Natural killer cell (primary cell): ENCODE data around the gene BMERB1. TPM values are rescaled to one million over a fixed set of nuclear protein-coding genes. Genes with fewer than 3 reads are reported as not detected.
A peak's percentile ranks its signal among the peaks of the same experiment; 100 is the strongest.

ENCODE experiments used
- ATAC-seq, 3 donors: fragments of 150-1000 bp in 2 of 3; fragments of 200-7000 bp in 1 of 3; cut with Tn5 transposase; 1 replicate in 1 of 3; 2 replicates in 2 of 3; pipeline ENCODE4 v1.10.0; 2021; ENCODE audit warnings: mild to moderate bottlenecking in 2 of 3, moderate library complexity in 2 of 3
- DNase-seq, 2 donors: peaks; one replicate each; pipeline versions ENCODE4 v3.0.0 to v3.0.0-alpha.2; 2013 to 2021; ENCODE audit warnings: mixed read lengths in 1 of 2
- H3K27ac ChIP-seq: one replicate; pipeline ENCODE4 v1.5.1; 2013; ENCODE audit warnings: mild to moderate bottlenecking, low read length
- H3K27me3 ChIP-seq: one replicate; pipeline ENCODE4 v1.6.1; 2013; ENCODE audit warnings: low read length; ENCODE audit not compliant: control insufficient read depth, insufficient read depth
- H3K36me3 ChIP-seq: one replicate; pipeline ENCODE4 v1.6.1; 2013; ENCODE audit warnings: low read length; ENCODE audit not compliant: control insufficient read depth, insufficient read depth
- H3K4me1 ChIP-seq: one replicate; pipeline ENCODE4 v1.6.1; 2013; ENCODE audit warnings: low read length; ENCODE audit not compliant: control insufficient read depth, insufficient read depth
- H3K4me3 ChIP-seq: one replicate; pipeline ENCODE4 v1.5.1; 2013; ENCODE audit warnings: low read length
- H3K9me3 ChIP-seq: one replicate; pipeline ENCODE4 v1.6.1; 2013; ENCODE audit warnings: low read length; ENCODE audit not compliant: control insufficient read depth, insufficient read depth
- H3K27ac Mint-ChIP-seq, 2 donors: one replicate each; pipeline ENCODE4 v1.8.0; 2022; ENCODE audit warnings: mild to moderate bottlenecking in 2 of 2, mixed read lengths in 2 of 2, moderate library complexity in 1 of 2
- H3K27me3 Mint-ChIP-seq, 2 donors: one replicate each; pipeline ENCODE4 v1.8.0; 2022; ENCODE audit warnings: low read depth in 2 of 2, mixed read lengths in 2 of 2
- H3K36me3 Mint-ChIP-seq: one replicate; pipeline ENCODE4 v1.8.0; 2022; ENCODE audit warnings: mixed read lengths
- H3K4me1 Mint-ChIP-seq, 2 donors: one replicate each; pipeline ENCODE4 v1.8.0; 2022; ENCODE audit warnings: mixed read lengths in 2 of 2
- H3K4me3 Mint-ChIP-seq: one replicate; pipeline ENCODE4 v1.8.0; 2022; ENCODE audit warnings: mild to moderate bottlenecking, moderate library complexity, mixed read lengths
- H3K9me3 Mint-ChIP-seq, 2 donors: one replicate each; pipeline ENCODE4 v1.8.0; 2022; ENCODE audit warnings: mixed read lengths in 2 of 2
- WGBS: methylation state at CpG from one replicate; pipeline ENCODE4 v1.1.7; 2013; ENCODE audit warnings: missing lambda C conversion rate; ENCODE audit not compliant: insufficient coverage; 5-methylcytosine and 5-hydroxymethylcytosine counted together
- intact Hi-C: fragments of 100-400 bp; cut with micrococcal nuclease; formaldehyde crosslinking; loops from one replicate; pipeline ENCODE4 v1.14.2; 2022
- total RNA-seq, 4 donors: library from RNA; stranded (reverse); fragments of 120-200 nt in 1 of 4; gene quantifications; one replicate each; pipeline versions ENCODE4 v1.2.3 to v1.2.4, GENCODE V29; 2013 to 2022
- TF ChIP-seq, protein P1 (sequence below): fragments of 200-600 bp; IDR thresholded peaks from one replicate; pipeline ENCODE4 v1.8.0; 2022; ENCODE audit warnings: antibody characterized with exemption

BMERB1 gene
- total RNA-seq, 3 donors from 2014 or later (not counting 1 experiment from before 2014, with no cell fraction given): 3.7 to 6.7 (median 4.5) TPM

DNA sequence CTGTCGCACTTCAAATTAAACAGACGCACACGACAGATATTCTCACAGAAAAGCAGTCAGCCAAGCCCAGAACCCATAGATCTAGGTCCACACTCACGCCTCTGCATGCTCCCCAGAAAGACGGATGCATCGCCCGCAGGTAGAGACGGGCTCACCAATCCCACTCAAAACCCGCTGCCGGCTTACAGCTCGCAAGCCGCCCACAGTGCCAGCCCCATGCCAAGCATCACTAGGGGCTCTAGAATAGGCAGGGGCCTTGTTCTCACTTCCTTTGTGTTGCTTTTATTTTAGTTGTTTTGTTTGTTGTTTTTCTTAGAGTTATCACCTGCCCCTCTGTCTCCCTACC is 336 bp upstream of the BMERB1 start:
- intact Hi-C loops: no loop called here
- H3K27me3 Mint-ChIP-seq: peaks cover 21 to 23% of the 10 kb centered on the region in 2 donors
- H3K36me3 Mint-ChIP-seq: no peaks in the 10 kb centered on the region
- TF ChIP-seq, protein P1, sequence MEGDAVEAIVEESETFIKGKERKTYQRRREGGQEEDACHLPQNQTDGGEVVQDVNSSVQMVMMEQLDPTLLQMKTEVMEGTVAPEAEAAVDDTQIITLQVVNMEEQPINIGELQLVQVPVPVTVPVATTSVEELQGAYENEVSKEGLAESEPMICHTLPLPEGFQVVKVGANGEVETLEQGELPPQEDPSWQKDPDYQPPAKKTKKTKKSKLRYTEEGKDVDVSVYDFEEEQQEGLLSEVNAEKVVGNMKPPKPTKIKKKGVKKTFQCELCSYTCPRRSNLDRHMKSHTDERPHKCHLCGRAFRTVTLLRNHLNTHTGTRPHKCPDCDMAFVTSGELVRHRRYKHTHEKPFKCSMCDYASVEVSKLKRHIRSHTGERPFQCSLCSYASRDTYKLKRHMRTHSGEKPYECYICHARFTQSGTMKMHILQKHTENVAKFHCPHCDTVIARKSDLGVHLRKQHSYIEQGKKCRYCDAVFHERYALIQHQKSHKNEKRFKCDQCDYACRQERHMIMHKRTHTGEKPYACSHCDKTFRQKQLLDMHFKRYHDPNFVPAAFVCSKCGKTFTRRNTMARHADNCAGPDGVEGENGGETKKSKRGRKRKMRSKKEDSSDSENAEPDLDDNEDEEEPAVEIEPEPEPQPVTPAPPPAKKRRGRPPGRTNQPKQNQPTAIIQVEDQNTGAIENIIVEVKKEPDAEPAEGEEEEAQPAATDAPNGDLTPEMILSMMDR: no peak
- no peak for DNase-seq
- Histone ChIP-seq H3K27ac (no peak overlapping the region), H3K27me3 (peaks cover 8% of the 10 kb centered on the region), H3K4me3 (peak overlapping the region; percentile 37), H3K36me3 (no peaks in the 10 kb centered on the region), H3K9me3 (no peaks in the 10 kb centered on the region), H3K4me1 (peaks cover 15% of the 10 kb centered on the region)
- peaks cover 17 to 20% of the 10 kb centered on the region in 2 donors for H3K4me1 Mint-ChIP-seq
- no peak for ATAC-seq
- peak overlapping the region; percentile 78 for H3K4me3 Mint-ChIP-seq
- no peak overlapping the region for H3K27ac Mint-ChIP-seq
- H3K9me3 Mint-ChIP-seq: no peaks in the 10 kb centered on the region
- 45% methylated on average over 12 of the region's 12 CpGs for WGBS

DNA sequence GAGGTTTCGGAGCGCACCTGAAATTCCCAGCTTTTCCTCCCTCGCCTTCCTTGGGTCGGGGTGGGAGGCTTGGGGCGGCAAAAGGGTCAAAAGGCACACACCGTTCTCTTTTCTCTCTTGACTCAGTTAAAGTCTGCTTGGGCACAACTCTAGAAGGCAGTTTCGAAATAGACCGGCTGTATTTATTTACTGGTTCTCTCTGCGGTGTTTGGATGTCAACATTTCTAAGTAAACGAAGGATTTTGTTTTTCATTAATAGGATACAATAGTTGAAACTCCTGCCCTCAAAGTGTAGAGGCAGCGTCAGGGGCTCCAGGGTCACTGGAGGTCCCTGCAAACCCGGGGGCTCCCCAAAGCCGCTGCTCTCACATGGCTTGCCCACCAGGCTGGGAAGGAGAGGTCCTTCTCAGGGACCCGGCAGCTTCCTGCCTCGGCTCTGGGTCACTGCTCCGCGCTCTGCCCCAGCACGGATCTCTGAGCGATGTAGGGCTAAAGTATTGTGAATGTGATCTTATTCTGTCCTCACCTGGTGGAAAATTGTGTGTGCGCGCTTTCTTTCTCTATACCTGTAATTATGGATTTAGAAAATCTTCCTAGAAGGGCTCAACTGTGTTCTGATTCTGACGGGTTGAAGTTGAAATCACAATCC is 952 bp downstream of the BMERB1 start:
- Mint-ChIP-seq H3K36me3 (no peaks in the 10 kb centered on the region), H3K9me3 (no peaks in the 10 kb centered on the region)
- no peak overlapping the region for H3K27ac ChIP-seq

DNA sequence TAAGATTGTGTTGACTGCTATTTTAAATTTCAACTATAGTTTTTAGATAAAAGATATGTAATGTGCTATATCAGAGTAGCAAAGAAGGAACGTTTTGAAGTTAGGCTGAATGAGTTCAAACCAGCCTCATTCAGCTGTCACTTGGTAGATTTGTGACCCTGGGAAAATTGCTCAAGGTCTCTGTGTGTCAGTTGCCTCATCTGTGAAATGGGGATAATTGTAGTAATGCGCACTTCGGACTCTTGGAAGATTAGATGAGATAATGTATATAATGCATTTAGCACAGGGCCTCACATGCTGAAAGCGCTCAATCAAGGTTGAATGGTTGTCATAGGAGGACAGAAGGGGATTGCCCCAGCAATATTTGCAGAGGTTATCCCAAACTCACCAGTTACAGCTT is 4.7 kb downstream of the BMERB1 start:
- intact Hi-C loops: no loop called here

More for the DNA sequence above, 952 bp downstream of the BMERB1 start:
- H3K36me3 ChIP-seq: no peaks in the 10 kb centered on the region
- intact Hi-C loops: no loop called here
- Mint-ChIP-seq H3K27ac (no peak overlapping the region), H3K4me3 (peak overlapping the region; percentile 78), H3K4me1 (peaks cover 17 to 20% of the 10 kb centered on the region in 2 donors), H3K27me3 (peaks cover 21 to 23% of the 10 kb centered on the region in 2 donors)
- no peaks in the 10 kb centered on the region for H3K9me3 ChIP-seq
- H3K4me1 ChIP-seq: peaks cover 15% of the 10 kb centered on the region
- peaks cover 8% of the 10 kb centered on the region for H3K27me3 ChIP-seq
- DNase-seq: no peak
- H3K4me3 ChIP-seq: peak overlapping the region; percentile 25
- ATAC-seq: peak in 1 of 3 donors; percentile 15
- 14% methylated on average over 21 of the region's 22 CpGs for WGBS
- TF ChIP-seq, protein P1: no peak

More for the DNA sequence above, 4.7 kb downstream of the BMERB1 start:
- H3K27me3 Mint-ChIP-seq: peaks cover 11 to 15% of the 10 kb centered on the region in 2 donors
- no peak overlapping the region for H3K4me3 Mint-ChIP-seq
- 91% methylated on average over 4 of the region's 4 CpGs for WGBS
- TF ChIP-seq, protein P1: no peak
- H3K27ac Mint-ChIP-seq: no peak overlapping the region
- no peak overlapping the region for H3K4me3 ChIP-seq
- no peaks in the 10 kb centered on the region for H3K36me3 ChIP-seq
- DNase-seq (no peak), ATAC-seq (no peak)
- H3K9me3 Mint-ChIP-seq: no peaks in the 10 kb centered on the region
- no peaks in the 10 kb centered on the region for H3K9me3 ChIP-seq
- H3K4me1 Mint-ChIP-seq: peaks cover 13 to 15% of the 10 kb centered on the region in 2 donors
- peaks cover 13% of the 10 kb centered on the region for H3K4me1 ChIP-seq
- H3K27ac ChIP-seq: no peak overlapping the region
- H3K36me3 Mint-ChIP-seq: no peaks in the 10 kb centered on the region
- H3K27me3 ChIP-seq: peaks cover 8% of the 10 kb centered on the region
